GM10248 (cell line): ENCODE data around the gene CCT2.

ENCODE experiments used
- CTCF ChIA-PET: fragments of 300-600 bp; sonication (Branson Sonifier 250); formaldehyde crosslinking; extraction: SDS; loops from one replicate; lab custom pipeline; 2021; ENCODE audit warnings: antibody characterized with exemption; lab: Yijun Ruan, JAX
- POLR2A ChIA-PET: fragments of 350-650 bp; sonication (Branson Sonifier 250); formaldehyde crosslinking; extraction: SDS; loops from one replicate; lab custom pipeline; 2020; ENCODE audit warnings: antibody characterized with exemption; lab: Yijun Ruan, JAX
- DNase-seq: peaks from one replicate; pipeline ENCODE4 v3.0.0; 2012; ENCODE audit errors: extremely low spot score
- CTCF ChIP-seq: IDR thresholded peaks from 2 replicates; pipeline ENCODE4 v1.5.1; 2012; ENCODE audit warnings: mild to moderate bottlenecking, low read depth; ENCODE audit errors: extremely low read depth, missing control alignments, control extremely low read depth

CCT2 gene

GRCh38 chr12:69580074-69580473, 5.2 kb upstream of the CCT2 start:
- CTCF ChIA-PET = interaction anchor here (0.6 to 9.6 kb wide), 10 partner anchors 9 to 421 kb away, joined by 3 to 76 read pairs (median 3); partner anchors contain the start of genes FRS2 and RAB3IP
- TF ChIP-seq CTCF = no peak
- POLR2A ChIA-PET = no interaction called here
- no peak for DNase-seq

- ChIA-PET CTCF (interaction anchor here (0.9 to 9.6 kb wide), 3 partner anchors 12 to 225 kb away, joined by 3 to 76 read pairs (median 8); no protein-coding TSS in a partner anchor), POLR2A (no interaction called here)
- DNase-seq = no peak
- TF ChIP-seq CTCF = no peak
Observed at GRCh38 chr12:69583203-69583602, 2.1 kb upstream of the CCT2 start.

GRCh38 chr12:69588527-69588926, 3.3 kb downstream of the CCT2 start:
- DNase-seq = no peak
- ChIA-PET CTCF (interaction anchor here (1.3 kb wide), 1 partner anchor 9 kb away, joined by 3 read pairs; no protein-coding TSS in a partner anchor), POLR2A (no interaction called here)
- TF ChIP-seq CTCF = no peak

GRCh38 chr12:69589082-69589481, 3.8 kb downstream of the CCT2 start:
- TF ChIP-seq CTCF = no peak
- ChIA-PET POLR2A (no interaction called here), CTCF (interaction anchor here (1.3 kb wide), 1 partner anchor 9 kb away, joined by 3 read pairs; no protein-coding TSS in a partner anchor)
- DNase-seq = no peak

GRCh38 chr12:69595689-69596088, 10.4 kb downstream of the CCT2 start:
- TF ChIP-seq CTCF = no peak
- CTCF ChIA-PET = interaction anchor here (1.1 to 1.7 kb wide), 2 partner anchors 16 to 25 kb away, joined by 3 read pairs; no protein-coding TSS in a partner anchor
- POLR2A ChIA-PET = no interaction called here
- DNase-seq = no peak

GRCh38 chr12:69598174-69598753, 13.0 kb downstream of the CCT2 start:
- DNase-seq = no peak
- no peak for TF ChIP-seq CTCF
- CTCF ChIA-PET = interaction anchor here (0.8 to 1.3 kb wide), 2 partner anchors 9 kb away, joined by 3 to 4 read pairs; no protein-coding TSS in a partner anchor
- POLR2A ChIA-PET = no interaction called here
